ENCODE measurements around the gene PGLYRP3. TPM values are rescaled to one million over a fixed set of nuclear protein-coding genes. Genes with fewer than 3 reads are reported as not detected.

PGLYRP3 gene
- total and polyA plus RNA-seq, 2 of the 8 experiments (the other 6 are each of a cell fraction or from before 2014, with no cell fraction given): not detected

GRCh38 chr1:153358691-153358975 is 45.9 kb upstream of the PGLYRP3 start:
- Histone ChIP-seq H3K79me1 (ENCODE audit: low read depth, low read length) (no peaks in the 10 kb centered on the region), H3K9ac (replicated peaks in 1 of 4; ENCODE audit: extremely low read depth in 1 of 4, low read depth in 3 of 4, low read length in 3 of 4) (no peak overlapping the region), H2BK5ac (ENCODE audit: low read depth, low read length) (no peak overlapping the region), H4K5ac (ENCODE audit: insufficient read length, low read depth, low read length) (no peak overlapping the region), H4K20me1 (replicated peaks in 1 of 2; ENCODE audit: control insufficient read depth in 1 of 2, insufficient read depth in 2 of 2, low read length in 2 of 2) (no peaks in the 10 kb centered on the region), H3K27me3 (replicated peaks in 1 of 4; ENCODE audit: control insufficient read depth in 3 of 4, extremely low read depth in 1 of 4, insufficient read depth in 3 of 4, low read length in 3 of 4) (no peaks in the 10 kb centered on the region), H2BK12ac (ENCODE audit: low read depth, low read length) (no peak overlapping the region), H3K18ac (ENCODE audit: extremely low read depth, low read length) (no peak overlapping the region), H3K23me2 (ENCODE audit: low read depth, low read length) (no peaks in the 10 kb centered on the region; the same call in 1 of the 2 replicates), H3K27ac (ENCODE audit: low read depth, low read length) (no peak overlapping the region), H2AK5ac (ENCODE audit: low read depth, low read length) (no peak overlapping the region), H2BK120ac (replicated peaks; ENCODE audit: low read depth, low read length) (no peak overlapping the region), H2AFZ (ENCODE audit: low read length) (no peak overlapping the region), H2BK15ac (ENCODE audit: low read length) (0 out of 2 replicates have a peak overlapping the region, but pooled peaks have one; percentile 8), H3K36me3 (ENCODE audit: control insufficient read depth in 2 of 4, insufficient read depth in 4 of 4, low read length in 3 of 4) (no peaks in the 10 kb centered on the region), H2BK20ac (ENCODE audit: low read length) (no peak overlapping the region), H3K4me3 (ENCODE audit: extremely low read depth in 1 of 4, insufficient read depth in 2 of 4, low read depth in 3 of 4, low read length in 4 of 4) (no peak overlapping the region), H3K4ac (replicated peaks; ENCODE audit: insufficient read length, low read depth, low read length) (no peak overlapping the region), H3K14ac (ENCODE audit: insufficient read length) (no peak overlapping the region), H3K56ac (replicated peaks; ENCODE audit: insufficient read length, low read depth, low read length) (no peak overlapping the region), H3K9me3 (ENCODE audit: insufficient read depth in 2 of 2, low read depth in 1 of 2, low read length in 1 of 2) (no peaks in the 10 kb centered on the region), H4K91ac (replicated peaks; ENCODE audit: insufficient read length, low read length) (no peak overlapping the region), H3K79me2 (ENCODE audit: control insufficient read depth in 1 of 2, insufficient read depth in 2 of 2, low read length in 2 of 2) (no peaks in the 10 kb centered on the region), H3K4me2 (ENCODE audit: insufficient read depth in 1 of 2, low read depth in 2 of 2, low read length in 2 of 2) (no peak overlapping the region), H3K23ac (ENCODE audit: insufficient read length) (no peak overlapping the region), H4K8ac (ENCODE audit: extremely low read depth, insufficient read depth, low read length) (no peak overlapping the region), H3K4me1 (replicated peaks in 1 of 4; ENCODE audit: control insufficient read depth in 3 of 4, insufficient read depth in 4 of 4, low read length in 3 of 4) (no peaks in the 10 kb centered on the region; a peak in 1 of 7 replicates)
- WGBS, 2 experiments (ENCODE audit: extremely low coverage in 1 of 2, insufficient coverage in 1 of 2, insufficient read length in 1 of 2, insufficient replicate concordance in 2 of 2, low coverage in 1 of 2, low lambda C conversion rate in 2 of 2, missing lambda C conversion rate in 1 of 2): 89% methylated on average over 3 of the region's 3 CpGs; no CpG with 5 or more reads in 1 of the 2 experiments
- TF ChIP-seq RNF2 (IDR thresholded peaks at IDR 0.05; ENCODE audit: borderline replicate concordance, low read depth, low read length, missing control alignments, poor library complexity, severe bottlenecking) (no peak), EZH2 (IDR thresholded peaks at IDR 0.05; ENCODE audit: low read depth, low read length, severe bottlenecking) (no peak), BCL11A (IDR thresholded peaks at IDR 0.05; ENCODE audit: low read depth in 2 of 2, low read length in 2 of 2) (no peak), USF2 (IDR thresholded peaks at IDR 0.05; ENCODE audit: low read length) (no peak), NANOG (IDR thresholded peaks at IDR 0.05; ENCODE audit: insufficient read depth, low read depth, low read length, poor library complexity, severe bottlenecking) (no peak), CTBP2 (IDR thresholded peaks at IDR 0.05; ENCODE audit: borderline replicate concordance, insufficient read depth, insufficient read length, low read length) (no peak), NRF1 (IDR thresholded peaks at IDR 0.05; ENCODE audit: low read depth, low read length) (no peak), JUND (IDR thresholded peaks at IDR 0.05; ENCODE audit: low read length) (no peak)
- DNase-seq (ENCODE audit: low read depth in 1 of 2, low spot score in 2 of 2) (peak in 1 of 2 experiments; percentile 22), FAIRE-seq (no peak)
- ChIA-PET CTCF (ENCODE audit: partially characterized antibody) (interaction anchor here (1.4 to 2.6 kb wide), 6 partner anchors 38 to 152 kb away, joined by 3 to 32 read pairs (median 6); no protein-coding TSS in a partner anchor), POLR2A (ENCODE audit: partially characterized antibody) (no interaction called here)

Data from H1 (cell line).